OCI-LY3 (cell line): ENCODE measurements around the gene REPS1.

Experiments used
- EZH2phosphoT487 ChIP-seq: fragments of 200-600 bp; shearing (Covaris generic); IDR thresholded peaks from 2 replicates; pipeline ENCODE4 v1.6.1; 2018; ENCODE audit warnings: antibody characterized with exemption, mixed run types, low read depth
- TF ChIP-seq, protein P1 (sequence below): fragments of 200-600, 300-600 bp; sonication (generic); IDR thresholded peaks from 2 replicates; pipeline ENCODE4 v1.5.1; 2014; ENCODE audit warnings: antibody characterized with exemption, low read length, low read depth

- TF ChIP-seq, protein P1, sequence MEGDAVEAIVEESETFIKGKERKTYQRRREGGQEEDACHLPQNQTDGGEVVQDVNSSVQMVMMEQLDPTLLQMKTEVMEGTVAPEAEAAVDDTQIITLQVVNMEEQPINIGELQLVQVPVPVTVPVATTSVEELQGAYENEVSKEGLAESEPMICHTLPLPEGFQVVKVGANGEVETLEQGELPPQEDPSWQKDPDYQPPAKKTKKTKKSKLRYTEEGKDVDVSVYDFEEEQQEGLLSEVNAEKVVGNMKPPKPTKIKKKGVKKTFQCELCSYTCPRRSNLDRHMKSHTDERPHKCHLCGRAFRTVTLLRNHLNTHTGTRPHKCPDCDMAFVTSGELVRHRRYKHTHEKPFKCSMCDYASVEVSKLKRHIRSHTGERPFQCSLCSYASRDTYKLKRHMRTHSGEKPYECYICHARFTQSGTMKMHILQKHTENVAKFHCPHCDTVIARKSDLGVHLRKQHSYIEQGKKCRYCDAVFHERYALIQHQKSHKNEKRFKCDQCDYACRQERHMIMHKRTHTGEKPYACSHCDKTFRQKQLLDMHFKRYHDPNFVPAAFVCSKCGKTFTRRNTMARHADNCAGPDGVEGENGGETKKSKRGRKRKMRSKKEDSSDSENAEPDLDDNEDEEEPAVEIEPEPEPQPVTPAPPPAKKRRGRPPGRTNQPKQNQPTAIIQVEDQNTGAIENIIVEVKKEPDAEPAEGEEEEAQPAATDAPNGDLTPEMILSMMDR = no peak
- TF ChIP-seq EZH2phosphoT487 = no peak
Measured at GRCh38 chr6:139027620-139028182, 39.6 kb upstream of the REPS1 start.
